ENCODE measurements around the gene DZIP1.
A peak's percentile ranks its signal among the peaks of the same experiment; 100 is the strongest.

The DZIP1 gene

DNA sequence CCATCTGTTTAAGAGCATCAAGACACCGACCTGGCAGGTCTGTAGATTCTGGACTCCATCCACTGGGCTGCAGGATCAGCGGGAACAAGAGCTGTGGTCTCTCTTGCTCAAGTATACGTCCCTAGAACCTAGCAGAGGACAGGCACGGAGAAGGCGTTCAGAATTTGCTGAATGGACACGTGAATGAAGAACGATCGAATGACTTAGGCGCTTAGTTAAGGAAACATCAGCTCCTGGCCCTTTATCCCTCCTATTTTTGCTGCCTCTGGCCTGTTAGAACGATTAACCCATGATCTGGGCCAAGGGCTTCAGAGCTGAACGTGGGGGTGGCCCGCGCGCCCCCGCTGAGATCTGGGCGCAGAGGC lies 953 bp downstream of the DZIP1 start:
- in situ Hi-C loops (cut with MboI; ENCODE audit: low sequenced_read_pairs, unreplicated experiment), result no loop called here
- DNase-seq (ENCODE audit: low spot score), result no peak
- TF ChIP-seq, protein P1, sequence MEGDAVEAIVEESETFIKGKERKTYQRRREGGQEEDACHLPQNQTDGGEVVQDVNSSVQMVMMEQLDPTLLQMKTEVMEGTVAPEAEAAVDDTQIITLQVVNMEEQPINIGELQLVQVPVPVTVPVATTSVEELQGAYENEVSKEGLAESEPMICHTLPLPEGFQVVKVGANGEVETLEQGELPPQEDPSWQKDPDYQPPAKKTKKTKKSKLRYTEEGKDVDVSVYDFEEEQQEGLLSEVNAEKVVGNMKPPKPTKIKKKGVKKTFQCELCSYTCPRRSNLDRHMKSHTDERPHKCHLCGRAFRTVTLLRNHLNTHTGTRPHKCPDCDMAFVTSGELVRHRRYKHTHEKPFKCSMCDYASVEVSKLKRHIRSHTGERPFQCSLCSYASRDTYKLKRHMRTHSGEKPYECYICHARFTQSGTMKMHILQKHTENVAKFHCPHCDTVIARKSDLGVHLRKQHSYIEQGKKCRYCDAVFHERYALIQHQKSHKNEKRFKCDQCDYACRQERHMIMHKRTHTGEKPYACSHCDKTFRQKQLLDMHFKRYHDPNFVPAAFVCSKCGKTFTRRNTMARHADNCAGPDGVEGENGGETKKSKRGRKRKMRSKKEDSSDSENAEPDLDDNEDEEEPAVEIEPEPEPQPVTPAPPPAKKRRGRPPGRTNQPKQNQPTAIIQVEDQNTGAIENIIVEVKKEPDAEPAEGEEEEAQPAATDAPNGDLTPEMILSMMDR (IDR thresholded peaks at IDR 0.05; ENCODE audit: borderline replicate concordance, control extremely low read depth, extremely low read depth, insufficient read depth, missing control alignments), result no peak

DNA sequence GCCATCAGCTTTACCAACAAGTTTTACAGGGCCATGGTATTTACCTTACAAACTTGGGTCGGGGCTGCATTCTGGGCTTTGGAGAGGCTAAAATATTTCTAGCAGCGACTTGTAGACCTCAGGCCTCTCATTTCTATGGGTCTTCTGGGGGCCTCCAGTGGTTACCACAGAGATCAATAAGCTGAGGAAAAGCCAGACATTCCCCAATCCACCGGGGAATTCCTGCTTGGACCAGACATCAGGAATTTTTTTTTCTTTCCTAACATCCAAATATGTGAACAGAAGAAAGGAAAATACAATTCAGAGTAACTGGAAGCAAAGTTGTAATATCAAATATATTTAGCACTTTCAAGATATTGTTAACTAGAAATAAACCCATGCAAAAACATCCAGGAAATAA lies 1.5 kb downstream of the DZIP1 start:
- in situ Hi-C loops (cut with MboI; ENCODE audit: low sequenced_read_pairs, unreplicated experiment), result no loop called here
- TF ChIP-seq, protein P1 (IDR thresholded peaks at IDR 0.05; ENCODE audit: borderline replicate concordance, control extremely low read depth, extremely low read depth, insufficient read depth, missing control alignments), result no peak
- DNase-seq (ENCODE audit: low spot score), result no peak

DNA sequence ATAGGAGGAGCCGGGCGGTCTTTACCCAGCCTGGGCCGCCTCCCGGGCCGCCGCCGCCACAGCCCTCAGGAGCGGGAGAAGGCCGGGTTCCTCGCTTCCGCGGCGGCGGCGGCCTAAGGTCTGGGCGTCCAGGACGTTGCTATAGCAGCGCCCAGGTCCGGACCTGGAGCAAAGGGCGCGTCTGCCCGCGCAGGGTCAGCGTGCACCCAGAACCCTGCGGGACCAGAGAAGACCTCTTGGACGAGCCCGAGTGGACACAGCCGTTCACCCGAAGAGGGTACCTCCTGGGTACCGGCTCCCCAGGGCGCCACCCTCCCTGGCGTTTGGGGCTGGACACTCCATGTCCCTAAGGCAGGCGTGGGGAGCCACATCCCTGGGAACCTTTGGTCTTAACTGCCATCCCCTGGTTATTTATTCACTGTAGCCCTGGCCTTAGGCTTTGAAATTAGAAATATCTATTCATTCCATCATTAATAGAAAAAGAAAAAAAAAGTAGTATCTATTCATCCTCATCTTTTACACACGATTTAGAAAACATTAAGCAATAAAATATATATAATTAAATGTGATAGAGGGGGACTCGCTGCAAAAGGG lies 2.4 kb downstream of the DZIP1 start:
- TF ChIP-seq, protein P1 (IDR thresholded peaks at IDR 0.05; ENCODE audit: borderline replicate concordance, control extremely low read depth, extremely low read depth, insufficient read depth, missing control alignments), result no peak
- in situ Hi-C loops (cut with MboI; ENCODE audit: low sequenced_read_pairs, unreplicated experiment), result no loop called here
- peak; percentile 35 for DNase-seq (ENCODE audit: low spot score)

DNA sequence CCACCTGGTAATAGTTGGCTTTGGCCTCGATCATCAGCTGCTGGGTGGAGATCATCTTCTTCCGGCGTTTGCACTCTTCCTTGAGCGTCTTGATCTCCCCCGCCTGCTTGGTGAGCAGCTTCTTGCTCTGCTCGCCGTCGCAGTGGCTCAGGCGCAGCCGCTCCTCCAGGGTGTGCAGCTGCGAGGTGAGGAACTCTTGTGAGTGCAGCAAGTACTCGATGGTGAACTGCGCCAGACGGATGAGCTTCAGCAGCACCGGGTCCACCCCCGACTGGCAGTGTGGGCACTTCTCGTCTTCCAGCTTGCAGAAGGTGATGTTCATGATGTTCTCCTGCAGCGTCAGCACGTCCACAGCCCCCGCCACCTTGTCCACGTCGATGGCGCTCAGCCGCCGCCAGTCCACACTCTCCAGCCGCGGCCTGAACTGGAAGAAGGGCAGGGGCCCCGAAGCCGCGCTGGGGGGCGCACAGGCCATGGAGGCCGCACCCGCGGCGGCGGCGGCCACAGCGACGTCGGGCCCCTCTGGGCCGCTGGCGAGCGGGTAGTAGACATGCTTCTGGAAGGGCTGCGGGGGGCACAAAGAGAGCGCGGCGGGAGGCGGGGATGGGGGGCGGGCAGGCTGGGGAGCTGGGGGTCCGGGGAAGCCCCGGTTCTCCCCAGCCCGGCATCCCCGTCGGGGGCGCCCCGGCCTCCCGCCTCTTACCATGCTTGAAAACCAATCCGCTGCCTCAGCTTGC lies 3.0 kb downstream of the DZIP1 start:
- no peak for DNase-seq (ENCODE audit: low spot score)
- TF ChIP-seq, protein P1 (IDR thresholded peaks at IDR 0.05; ENCODE audit: borderline replicate concordance, control extremely low read depth, extremely low read depth, insufficient read depth, missing control alignments), result no peak
- in situ Hi-C loops (cut with MboI; ENCODE audit: low sequenced_read_pairs, unreplicated experiment), result no loop called here

DNA sequence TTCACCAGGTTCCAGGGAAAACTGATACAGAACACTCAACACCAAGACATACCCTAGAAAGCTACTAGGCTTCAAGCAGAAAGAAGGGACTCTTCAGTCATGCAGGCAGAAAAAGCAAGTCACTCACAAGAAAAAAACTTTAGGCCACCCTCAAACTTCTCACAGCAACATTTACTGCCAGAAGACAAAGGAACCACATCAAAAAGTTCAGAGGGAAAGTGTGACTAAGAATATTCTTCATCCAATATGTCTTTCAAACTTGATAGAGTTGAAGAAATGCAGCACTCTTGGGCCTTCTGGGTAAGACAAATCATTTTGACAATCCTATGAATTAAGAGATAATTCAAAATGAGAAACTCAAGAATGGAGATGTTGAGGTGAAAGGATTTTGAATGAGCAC lies 7.7 kb downstream of the DZIP1 start:
- no peak for DNase-seq (ENCODE audit: low spot score)
- in situ Hi-C loops (cut with MboI; ENCODE audit: low sequenced_read_pairs, unreplicated experiment), result no loop called here
- TF ChIP-seq, protein P1 (IDR thresholded peaks at IDR 0.05; ENCODE audit: borderline replicate concordance, control extremely low read depth, extremely low read depth, insufficient read depth, missing control alignments), result no peak

DNA sequence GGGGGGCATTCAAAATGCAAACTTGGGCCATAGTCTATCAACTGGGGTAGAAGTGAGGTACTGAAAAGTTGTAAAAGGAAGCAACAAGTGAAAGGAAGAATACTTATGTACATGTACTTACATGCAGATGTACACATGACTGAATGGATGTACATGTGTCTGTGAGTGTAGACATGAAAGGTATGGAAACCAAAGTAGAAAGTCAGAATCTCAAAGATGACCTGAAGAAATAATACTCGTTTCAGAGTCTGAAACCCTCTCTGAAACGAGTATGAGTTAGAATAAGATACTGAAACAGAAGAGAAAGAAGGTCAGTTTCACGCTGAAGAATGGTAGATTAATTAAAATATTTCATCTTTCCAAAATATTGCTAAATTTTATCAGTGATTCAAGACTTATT lies 13.9 kb downstream of the DZIP1 start:
- TF ChIP-seq, protein P1 (IDR thresholded peaks at IDR 0.05; ENCODE audit: borderline replicate concordance, control extremely low read depth, extremely low read depth, insufficient read depth, missing control alignments), result no peak
- DNase-seq (ENCODE audit: low spot score), result no peak
- in situ Hi-C loops (cut with MboI; ENCODE audit: low sequenced_read_pairs, unreplicated experiment), result no loop called here
